H9 (cell line): ENCODE data around the gene ENPP4. TPM values are rescaled to one million over a fixed set of nuclear protein-coding genes. Genes with fewer than 3 reads are reported as not detected.

Source experiments
- DNase-seq: peaks from one replicate; pipeline ENCODE4 v3.0.0-alpha.2; 2017
- H2AFZ ChIP-seq: one replicate; pipeline ENCODE4 v1.6.1; 2013; ENCODE audit warnings: mild to moderate bottlenecking, low read length, control low read depth, moderate library complexity
- H2AK5ac ChIP-seq: 2 replicates; pipeline ENCODE4 v1.6.1; 2013; ENCODE audit warnings: low read length, control low read depth, mixed read lengths; ENCODE audit not compliant: insufficient read length
- H2BK120ac ChIP-seq: one replicate; pipeline ENCODE4 v1.6.1; 2013; ENCODE audit warnings: low read depth, mild to moderate bottlenecking, low read length, control low read depth, inconsistent platforms; ENCODE audit not compliant: poor library complexity, severe bottlenecking
- H2BK12ac ChIP-seq: 2 replicates; pipeline ENCODE4 v1.6.1; 2013; ENCODE audit warnings: low read length, control low read depth, mixed read lengths, low read depth; ENCODE audit not compliant: insufficient read length
- H2BK15ac ChIP-seq: 2 replicates; pipeline ENCODE4 v1.6.1; 2013; ENCODE audit warnings: low read depth, low read length, control low read depth
- H2BK20ac ChIP-seq: one replicate; pipeline ENCODE4 v1.6.1; 2013; ENCODE audit warnings: low read depth, mild to moderate bottlenecking, low read length, control low read depth, inconsistent platforms; ENCODE audit not compliant: poor library complexity, severe bottlenecking
- H2BK5ac ChIP-seq: 2 replicates; pipeline ENCODE4 v1.6.1; 2013; ENCODE audit warnings: low read length, control low read depth, mixed read lengths; ENCODE audit not compliant: insufficient read length
- H3K14ac ChIP-seq: 2 replicates; pipeline ENCODE4 v1.6.1; 2013; ENCODE audit warnings: low read length, control low read depth; ENCODE audit not compliant: insufficient read depth
- H3K18ac ChIP-seq: 2 replicates; pipeline ENCODE4 v1.6.1; 2013; ENCODE audit warnings: low read depth, mild to moderate bottlenecking, mixed read lengths, low read length, control low read depth; ENCODE audit not compliant: insufficient read length
- H3K23ac ChIP-seq: 2 replicates; pipeline ENCODE4 v1.6.1; 2013; ENCODE audit warnings: low read length, control low read depth, mixed read lengths, low read depth; ENCODE audit not compliant: insufficient read length
- H3K23me2 ChIP-seq: 2 replicates; pipeline ENCODE4 v1.6.1; 2013; ENCODE audit warnings: low read depth, mild to moderate bottlenecking, mixed read lengths, low read length, control low read depth; ENCODE audit not compliant: insufficient read length, poor library complexity, severe bottlenecking
- H3K27ac ChIP-seq: 2 replicates; pipeline ENCODE4 v1.5.1; 2013; ENCODE audit warnings: low read length, control low read depth, mixed read lengths, low read depth; ENCODE audit not compliant: insufficient read length
- H3K27me3 ChIP-seq: 2 replicates; pipeline ENCODE4 v1.6.1; 2013; ENCODE audit warnings: low read length, control low read depth, inconsistent platforms; ENCODE audit not compliant: insufficient read depth
- H3K4ac ChIP-seq: 2 replicates; pipeline ENCODE4 v1.6.1; 2013; ENCODE audit warnings: low read depth, mild to moderate bottlenecking, control low read depth, inconsistent platforms, low read length, moderate library complexity
- H3K4me1 ChIP-seq: 2 replicates; pipeline ENCODE4 v1.6.1; 2013; ENCODE audit warnings: low read length, control low read depth, inconsistent platforms; ENCODE audit not compliant: insufficient read depth
- H3K4me2 ChIP-seq: 2 replicates; pipeline ENCODE4 v1.6.1; 2013; ENCODE audit warnings: low read length, control low read depth, mixed read lengths; ENCODE audit not compliant: insufficient read length, insufficient read depth
- H3K56ac ChIP-seq: 2 replicates; pipeline ENCODE4 v1.6.1; 2013; ENCODE audit warnings: low read depth, mild to moderate bottlenecking, mixed read lengths, low read length, control low read depth; ENCODE audit not compliant: insufficient read length
- H3K79me1 ChIP-seq: 2 replicates; pipeline ENCODE4 v1.6.1; 2013; ENCODE audit warnings: low read depth, mild to moderate bottlenecking, moderate library complexity, low read length, control low read depth, inconsistent platforms; ENCODE audit not compliant: insufficient read depth, poor library complexity, severe bottlenecking
- H3K79me2 ChIP-seq: 2 replicates; pipeline ENCODE4 v1.6.1; 2013; ENCODE audit warnings: low read length, control low read depth, inconsistent platforms; ENCODE audit not compliant: insufficient read depth
- H3K9ac ChIP-seq: 2 replicates; pipeline ENCODE4 v1.6.1; 2013; ENCODE audit warnings: low read length, control low read depth, mixed read lengths; ENCODE audit not compliant: insufficient read length; ENCODE audit errors: extremely low read depth
- H3K9me3 ChIP-seq: one replicate; pipeline ENCODE4 v1.6.1; 2013; ENCODE audit warnings: low read depth, low read length, inconsistent platforms; ENCODE audit not compliant: control insufficient read depth
- H3T11ph ChIP-seq: one replicate; pipeline ENCODE4 v1.6.1; 2013; ENCODE audit warnings: mild to moderate bottlenecking, low read length, control low read depth, inconsistent platforms
- H4K20me1 ChIP-seq: one replicate; pipeline ENCODE4 v1.6.1; 2013; ENCODE audit not compliant: control insufficient read depth, insufficient read length, insufficient read depth
- H4K5ac ChIP-seq: 2 replicates; pipeline ENCODE4 v1.6.1; 2013; ENCODE audit warnings: low read depth, mild to moderate bottlenecking, mixed read lengths, low read length, control low read depth; ENCODE audit not compliant: insufficient read length
- H4K8ac ChIP-seq: replicated peaks from 2 replicates; pipeline ENCODE4 v1.6.1; 2013; ENCODE audit warnings: low read length, control low read depth, mixed read lengths, low read depth; ENCODE audit not compliant: insufficient read length
- H4K91ac ChIP-seq: 2 replicates; pipeline ENCODE4 v1.6.1; 2013; ENCODE audit warnings: low read depth, mild to moderate bottlenecking, moderate library complexity, mixed read lengths, low read length, control low read depth; ENCODE audit not compliant: insufficient read length
- H3K27ac Mint-ChIP-seq, 3 experiments: 2 replicates in 2 of 3; 3 replicates in 1 of 3; pipeline ENCODE4 v1.8.0; 2020 to 2021; ENCODE audit warnings: mixed read lengths in 3 of 3, mild to moderate bottlenecking in 1 of 3, moderate library complexity in 1 of 3
- H3K27me3 Mint-ChIP-seq: 2 replicates; pipeline ENCODE4 v1.8.0; 2021; ENCODE audit warnings: low read depth, mild to moderate bottlenecking, moderate library complexity, mixed read lengths
- H3K36me3 Mint-ChIP-seq, 3 experiments: 2 replicates in 2 of 3; 3 replicates in 1 of 3; pipeline ENCODE4 v1.8.0; 2020 to 2021; ENCODE audit warnings: low read depth in 3 of 3, mixed read lengths in 3 of 3; ENCODE audit not compliant: insufficient read depth in 1 of 3
- H3K4me1 Mint-ChIP-seq, 2 experiments: 2 replicates each; pipeline ENCODE4 v1.8.0; 2020; ENCODE audit warnings: mixed read lengths in 2 of 2
- H3K4me3 Mint-ChIP-seq, 2 experiments: 2 replicates in 1 of 2; 3 replicates in 1 of 2; pipeline ENCODE4 v1.8.0; 2020 to 2021; ENCODE audit warnings: mild to moderate bottlenecking in 2 of 2, mixed read lengths in 2 of 2, moderate library complexity in 1 of 2
- H3K9me3 Mint-ChIP-seq, 2 experiments: 2 replicates in 1 of 2; 3 replicates in 1 of 2; pipeline ENCODE4 v1.8.0; 2020; ENCODE audit warnings: mild to moderate bottlenecking in 2 of 2, mixed read lengths in 2 of 2, moderate library complexity in 1 of 2
- total RNA-seq: library from RNA; stranded (reverse); gene quantifications from 2 replicates; pipeline ENCODE4 v1.2.1, GENCODE V29; 2021
- TF ChIP-seq, protein P1 (sequence below): fragments of 200-600 bp; sonication (generic); conservative IDR thresholded peaks from 3 replicates; pipeline ENCODE4 v1.8.0; 2021; ENCODE audit warnings: antibody characterized with exemption, mild to moderate bottlenecking

Gene ENPP4
- total RNA-seq, 1 experiment from 2014 or later = 3.2 TPM

DNA sequence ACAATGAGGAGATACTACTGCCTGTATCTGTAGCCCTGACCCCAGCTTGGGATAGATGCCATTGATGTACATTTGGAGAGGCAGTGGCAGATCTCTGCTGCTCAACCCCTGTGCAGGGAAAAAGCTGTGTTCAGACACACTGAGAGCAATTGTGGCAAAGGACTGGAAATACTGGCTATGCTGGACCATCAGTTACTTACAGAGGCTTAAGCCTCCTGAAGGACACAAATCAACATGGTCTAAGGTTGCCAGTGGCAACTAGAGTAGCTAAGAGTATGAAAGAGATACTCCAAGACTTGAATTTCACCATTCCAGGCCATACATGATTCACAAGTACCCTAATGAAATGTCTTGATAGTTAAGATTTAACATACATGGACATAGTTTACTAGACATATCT lies 32.4 kb upstream of the ENPP4 start:
- Histone ChIP-seq H3T11ph (no peak overlapping the region), H3K23ac (no peak overlapping the region), H4K5ac (no peak overlapping the region), H3K56ac (no peak overlapping the region), H2AFZ (no peak overlapping the region), H3K4me2 (no peak overlapping the region), H3K4me1 (no peaks in the 10 kb centered on the region), H2BK12ac (no peak overlapping the region), H4K91ac (no peak overlapping the region), H3K9me3 (no peaks in the 10 kb centered on the region), H3K9ac (no peak overlapping the region), H4K20me1 (no peaks in the 10 kb centered on the region), H3K27me3 (no peaks in the 10 kb centered on the region), H3K27ac (no peak overlapping the region), H3K18ac (no peak overlapping the region), H3K79me2 (no peaks in the 10 kb centered on the region), H3K23me2 (no peaks in the 10 kb centered on the region), H3K79me1 (no peaks in the 10 kb centered on the region), H4K8ac (no peak overlapping the region), H2BK5ac (no peak overlapping the region), H3K14ac (no peak overlapping the region), H2AK5ac (no peak overlapping the region), H2BK20ac (no peak overlapping the region), H3K4ac (no peak overlapping the region), H2BK15ac (no peak overlapping the region), H2BK120ac (no peak overlapping the region)
- TF ChIP-seq, protein P1, sequence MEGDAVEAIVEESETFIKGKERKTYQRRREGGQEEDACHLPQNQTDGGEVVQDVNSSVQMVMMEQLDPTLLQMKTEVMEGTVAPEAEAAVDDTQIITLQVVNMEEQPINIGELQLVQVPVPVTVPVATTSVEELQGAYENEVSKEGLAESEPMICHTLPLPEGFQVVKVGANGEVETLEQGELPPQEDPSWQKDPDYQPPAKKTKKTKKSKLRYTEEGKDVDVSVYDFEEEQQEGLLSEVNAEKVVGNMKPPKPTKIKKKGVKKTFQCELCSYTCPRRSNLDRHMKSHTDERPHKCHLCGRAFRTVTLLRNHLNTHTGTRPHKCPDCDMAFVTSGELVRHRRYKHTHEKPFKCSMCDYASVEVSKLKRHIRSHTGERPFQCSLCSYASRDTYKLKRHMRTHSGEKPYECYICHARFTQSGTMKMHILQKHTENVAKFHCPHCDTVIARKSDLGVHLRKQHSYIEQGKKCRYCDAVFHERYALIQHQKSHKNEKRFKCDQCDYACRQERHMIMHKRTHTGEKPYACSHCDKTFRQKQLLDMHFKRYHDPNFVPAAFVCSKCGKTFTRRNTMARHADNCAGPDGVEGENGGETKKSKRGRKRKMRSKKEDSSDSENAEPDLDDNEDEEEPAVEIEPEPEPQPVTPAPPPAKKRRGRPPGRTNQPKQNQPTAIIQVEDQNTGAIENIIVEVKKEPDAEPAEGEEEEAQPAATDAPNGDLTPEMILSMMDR = no peak
- Mint-ChIP-seq H3K27me3 (no peaks in the 10 kb centered on the region), H3K27ac (no peak overlapping the region), H3K36me3 (peaks cover 2 to 13% (median 5%) of the 10 kb centered on the region in 3 experiments; a peak in 6 of 7 replicates), H3K4me3 (no peak overlapping the region), H3K9me3 (peaks cover 19 to 28% of the 10 kb centered on the region in 2 experiments), H3K4me1 (peaks cover 2 to 5% of the 10 kb centered on the region in 2 experiments; a peak in 2 of 4 replicates)
- DNase-seq = no peak
